ENCODE results near the gene RHOD.

The RHOD gene

DNA sequence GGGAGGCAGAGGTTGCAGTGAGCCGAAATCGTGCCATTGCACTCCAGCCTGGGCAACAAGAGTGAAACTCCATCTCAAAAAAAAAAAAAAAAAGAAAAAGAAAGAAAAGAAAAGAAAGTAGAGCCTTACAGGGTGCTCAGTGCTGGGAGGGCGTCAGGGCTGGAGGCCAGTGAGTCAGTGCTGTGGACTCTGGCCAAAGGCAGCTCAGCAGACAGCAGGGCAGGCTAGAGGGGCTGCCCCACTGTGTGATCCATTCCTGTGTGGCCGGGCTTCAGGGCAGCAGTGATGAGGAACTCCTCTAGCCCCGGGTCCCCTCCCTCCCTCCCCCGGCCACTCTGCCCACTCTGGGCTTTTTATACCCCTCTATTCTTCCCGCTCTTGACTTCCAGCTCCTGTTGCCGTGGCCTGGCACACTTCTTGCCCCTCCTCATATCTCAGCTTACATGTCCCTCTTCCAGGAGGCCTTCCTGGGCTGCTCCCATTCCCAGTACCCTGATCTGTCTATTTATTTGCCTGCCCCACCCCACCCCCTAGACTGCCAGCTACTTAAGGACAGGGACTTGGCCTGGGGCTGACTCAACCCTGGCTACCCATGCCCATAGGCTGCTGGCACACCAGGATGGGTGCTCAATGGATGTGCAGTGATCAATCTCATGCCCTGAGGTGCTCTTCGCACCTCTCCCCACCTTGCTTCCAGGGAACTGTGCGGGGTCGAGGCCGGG, 23.7 kb upstream of the RHOD start:
- no peak for DNase-seq (ENCODE audit: low read depth in 2 of 2)

DNA sequence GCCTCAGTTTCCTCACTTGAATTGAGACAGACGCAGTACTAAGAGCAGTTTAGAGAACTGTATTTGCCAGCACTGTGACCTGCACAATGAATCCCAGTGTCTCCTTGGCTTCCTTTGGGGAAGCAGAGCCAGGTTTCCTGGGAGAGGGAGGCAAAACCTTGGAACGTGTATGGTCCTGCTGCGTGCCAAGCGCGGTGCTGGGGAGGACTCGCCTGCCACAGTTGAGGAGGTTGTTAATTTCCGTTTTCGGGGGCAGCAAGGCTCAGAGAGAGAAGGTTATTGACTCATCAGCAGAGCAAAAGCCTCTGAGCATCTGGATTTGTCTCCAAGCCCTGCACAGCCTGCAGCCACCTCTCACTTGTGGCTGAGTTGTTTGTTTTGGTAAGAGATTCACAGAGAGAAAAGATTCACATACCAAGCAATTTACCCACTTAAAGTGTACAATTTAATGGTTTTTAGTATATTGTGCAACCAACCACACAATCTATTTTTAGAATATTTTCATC, 22.9 kb upstream of the RHOD start:
- DNase-seq (ENCODE audit: low read depth in 2 of 2), result no peak

DNA sequence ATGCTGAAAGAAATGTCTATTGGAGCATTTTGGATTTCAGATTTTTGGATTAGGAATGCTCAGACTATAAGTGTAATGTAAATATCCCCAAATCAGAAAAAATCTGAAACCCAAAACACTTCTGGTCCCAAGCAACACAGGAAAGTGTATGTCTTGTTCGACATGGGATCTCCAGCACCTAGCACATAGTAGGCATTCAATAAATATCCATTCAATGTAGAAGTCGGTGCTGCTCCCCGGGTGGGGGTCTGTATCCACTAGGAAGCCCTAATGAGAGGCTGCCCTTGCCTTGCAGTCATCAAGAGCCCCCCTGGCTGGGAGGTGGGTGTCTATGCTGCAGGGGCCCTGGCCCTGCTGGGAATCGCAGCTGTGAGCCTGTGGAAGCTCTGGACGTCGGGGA, 22.3 kb upstream of the RHOD start:
- DNase-seq (ENCODE audit: low read depth in 2 of 2), result no peak

DNA sequence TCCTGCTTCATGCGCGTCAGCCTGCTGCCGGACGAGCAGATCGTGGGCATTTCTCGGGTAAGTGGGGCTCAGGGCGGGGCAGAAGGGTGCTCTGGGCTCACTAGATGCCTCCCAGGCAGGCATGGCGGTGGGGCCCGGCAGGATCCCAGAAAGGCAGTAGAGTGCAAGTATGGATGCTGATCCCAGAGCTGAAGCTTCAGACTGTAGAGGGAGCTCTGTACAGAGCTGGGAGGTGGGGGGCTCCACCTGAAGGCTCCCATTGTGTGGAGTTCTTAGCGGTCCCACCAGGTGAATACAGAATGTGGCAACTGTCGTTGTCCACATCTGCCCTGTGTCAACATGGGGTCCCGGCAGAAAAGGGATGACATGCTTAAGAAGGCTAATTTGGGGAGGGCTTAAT, 16.5 kb upstream of the RHOD start:
- no peak for DNase-seq (ENCODE audit: low read depth in 2 of 2)

DNA sequence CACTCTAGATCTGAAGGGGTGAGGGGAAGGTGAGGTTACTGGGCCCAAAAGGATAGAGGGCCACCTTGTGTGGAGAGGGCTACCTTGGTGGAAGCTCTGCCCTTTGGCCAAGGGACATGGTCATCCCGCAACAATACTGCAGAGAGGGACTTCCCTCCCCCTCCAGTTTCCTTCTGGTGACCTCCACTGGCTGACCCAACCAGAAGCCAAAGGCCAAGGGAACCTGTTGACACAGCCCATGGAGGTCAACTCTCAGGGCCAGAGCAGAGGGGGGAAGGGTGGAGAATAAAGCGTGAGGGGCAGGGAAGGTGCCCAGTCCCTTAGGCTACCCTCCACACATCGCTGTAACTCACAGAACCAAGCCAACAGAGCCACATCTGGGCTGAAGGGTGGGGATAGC, 15.0 kb upstream of the RHOD start:
- DNase-seq (ENCODE audit: low read depth in 2 of 2), result no peak

DNA sequence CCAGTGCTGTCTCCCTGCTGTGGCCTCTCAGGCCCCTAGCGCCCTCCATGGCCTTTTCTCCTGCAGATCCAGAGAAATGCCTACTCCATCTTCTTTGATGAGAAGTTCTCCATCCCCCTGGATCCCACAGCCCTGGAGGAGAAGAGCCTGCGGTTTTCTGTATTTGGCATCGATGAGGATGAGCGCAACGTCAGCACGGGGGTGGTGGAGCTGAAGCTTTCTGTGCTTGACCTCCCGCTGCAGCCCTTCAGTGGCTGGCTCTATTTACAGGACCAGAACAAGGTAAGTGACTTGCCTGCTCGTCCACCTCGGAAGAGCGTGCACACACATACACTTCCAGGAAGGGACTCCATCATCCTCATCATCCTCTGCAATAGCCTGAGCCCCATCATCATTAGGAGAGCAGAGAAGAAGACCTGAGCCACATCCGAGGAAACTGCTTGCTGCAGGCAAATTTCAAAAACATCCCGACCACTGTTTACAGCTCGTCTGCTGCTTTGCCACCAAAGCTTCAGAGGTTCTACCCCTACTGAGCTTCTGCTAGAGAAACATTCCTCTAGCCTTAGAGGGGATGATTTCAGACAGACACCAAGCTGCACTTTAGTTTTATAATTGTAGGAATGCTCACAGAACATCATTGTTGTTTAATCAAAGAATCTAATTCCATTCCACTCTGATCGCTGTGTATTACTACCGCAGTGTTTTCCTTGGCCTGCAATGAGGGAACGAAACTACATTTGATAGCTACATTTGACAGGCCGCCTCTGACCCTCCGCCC, 12.9 kb upstream of the RHOD start:
- no peak for DNase-seq (ENCODE audit: low read depth in 2 of 2)

DNA sequence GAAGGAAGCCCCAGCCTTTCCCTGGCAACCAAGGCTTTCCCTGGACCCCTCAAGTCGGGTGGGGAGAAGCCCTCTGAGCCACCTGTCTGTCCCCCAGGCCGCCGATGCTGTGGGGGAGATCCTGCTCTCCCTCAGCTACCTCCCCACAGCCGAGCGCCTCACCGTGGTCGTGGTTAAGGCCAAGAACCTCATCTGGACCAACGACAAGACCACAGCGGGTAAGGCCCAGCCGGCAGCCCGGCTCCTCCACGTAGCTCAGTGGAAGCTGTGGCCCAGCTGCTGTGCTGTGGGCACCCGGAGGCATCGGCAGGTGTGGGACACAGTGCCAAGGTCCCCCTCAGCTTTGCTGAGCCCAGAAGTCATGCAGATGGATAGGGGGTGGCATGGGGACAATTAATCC, 12.2 kb upstream of the RHOD start:
- no peak for DNase-seq (ENCODE audit: low read depth in 2 of 2)

DNA sequence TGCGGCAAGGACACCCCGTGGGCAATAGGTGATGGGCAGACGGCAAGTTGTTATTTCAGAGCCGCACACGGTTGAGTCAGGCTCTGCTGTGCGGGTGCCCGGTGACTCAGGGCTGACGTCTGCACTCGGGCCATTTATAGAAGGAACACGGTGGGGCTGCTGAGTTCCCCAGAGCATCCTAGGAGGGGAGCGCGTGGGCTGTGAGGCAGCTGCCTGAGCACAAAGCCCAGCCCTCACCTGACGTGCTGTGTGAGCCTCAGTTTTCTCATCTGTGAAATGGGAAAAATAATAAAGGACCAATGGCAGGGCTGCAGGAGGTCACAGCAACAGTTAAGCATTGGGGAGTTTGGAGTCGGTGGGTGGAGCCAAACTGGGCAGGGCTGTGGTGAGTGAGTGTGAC, 11.3 kb upstream of the RHOD start:
- DNase-seq (ENCODE audit: low read depth in 2 of 2), result no peak

DNA sequence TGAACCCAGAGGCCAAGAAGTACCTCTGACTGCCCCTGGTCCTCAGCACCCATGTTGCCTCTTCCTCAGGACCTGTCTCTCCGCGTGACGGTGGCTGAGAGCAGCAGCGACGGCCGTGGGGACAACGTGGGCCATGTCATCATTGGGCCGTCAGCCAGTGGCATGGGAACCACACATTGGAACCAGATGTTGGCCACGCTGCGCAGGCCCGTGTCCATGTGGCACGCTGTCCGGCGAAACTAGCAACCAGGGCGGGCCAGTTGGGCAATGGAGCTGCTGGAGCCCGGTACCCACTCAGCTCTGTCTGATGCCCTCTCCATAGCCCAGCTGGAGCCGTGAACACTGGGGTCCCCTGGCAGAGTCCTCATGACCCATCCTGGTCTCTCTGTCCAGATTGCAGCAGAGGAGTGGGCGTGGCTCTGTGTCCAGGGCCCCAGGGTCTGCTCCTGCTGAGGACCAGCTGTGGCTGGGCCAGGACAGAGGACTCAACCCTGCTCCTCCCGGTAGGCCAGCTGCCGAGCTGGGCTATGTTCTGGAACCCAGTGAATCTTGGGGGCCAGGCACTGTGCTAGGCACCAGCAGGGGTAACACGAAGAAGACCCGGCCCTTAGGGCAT, 8.0 kb upstream of the RHOD start:
- DNase-seq (ENCODE audit: low read depth in 2 of 2), result no peak

DNA sequence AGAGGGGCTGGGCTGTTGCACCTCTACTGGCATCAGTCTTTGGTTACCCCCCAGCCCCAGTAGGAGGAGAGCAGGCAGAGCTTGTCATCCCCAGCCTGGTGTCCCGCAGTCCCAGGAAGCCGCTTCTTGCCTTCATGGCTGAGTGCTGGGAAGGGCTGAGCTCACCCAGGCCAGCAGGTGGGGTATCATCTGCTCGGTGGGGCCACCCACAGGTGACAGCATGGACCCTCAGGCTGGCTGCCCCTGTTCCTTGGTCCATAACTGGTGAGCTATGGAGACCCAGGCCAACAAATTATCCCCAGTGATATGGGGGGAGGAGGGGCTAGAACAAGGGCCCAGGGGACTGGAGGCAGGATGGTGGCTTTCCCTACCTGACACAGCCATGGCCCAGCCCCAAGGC, 6.5 kb upstream of the RHOD start:
- no peak for DNase-seq (ENCODE audit: low read depth in 2 of 2)

DNA sequence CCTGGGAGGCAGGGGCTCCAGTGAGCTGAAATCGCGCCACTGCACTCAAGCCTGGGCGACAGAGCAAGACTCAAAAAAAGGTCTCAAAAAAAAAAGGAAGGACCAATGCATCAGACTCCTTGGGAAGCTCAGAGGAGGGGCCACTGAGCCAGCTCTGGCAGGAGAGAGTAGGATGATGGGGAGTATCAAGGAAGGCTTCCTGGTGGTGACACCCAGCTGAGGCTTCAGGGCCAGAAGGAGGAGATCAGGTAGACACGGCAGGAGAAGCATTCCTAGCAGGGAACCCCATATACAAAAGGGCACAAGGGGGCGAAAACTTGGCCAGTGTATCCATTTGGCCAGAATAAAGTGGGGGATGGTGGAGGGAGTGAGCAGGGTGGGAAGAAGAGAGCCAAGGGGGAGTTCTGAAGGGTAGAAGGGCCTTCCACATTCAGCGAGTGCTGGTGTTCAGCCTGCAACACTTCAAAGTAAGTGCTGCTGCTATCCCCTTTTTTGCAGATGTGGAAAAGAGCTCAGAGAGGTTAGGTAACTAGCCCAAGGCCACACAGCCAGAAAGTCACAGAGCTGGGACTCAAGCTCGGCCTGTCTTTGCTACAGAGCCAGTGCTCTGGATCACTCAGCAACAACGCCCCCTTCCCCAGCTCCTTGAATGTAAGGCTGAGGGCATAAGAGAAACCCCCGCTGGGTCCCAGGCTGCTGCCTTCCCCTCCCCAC, 5.3 kb upstream of the RHOD start:
- no peak for DNase-seq (ENCODE audit: low read depth in 2 of 2)

DNA sequence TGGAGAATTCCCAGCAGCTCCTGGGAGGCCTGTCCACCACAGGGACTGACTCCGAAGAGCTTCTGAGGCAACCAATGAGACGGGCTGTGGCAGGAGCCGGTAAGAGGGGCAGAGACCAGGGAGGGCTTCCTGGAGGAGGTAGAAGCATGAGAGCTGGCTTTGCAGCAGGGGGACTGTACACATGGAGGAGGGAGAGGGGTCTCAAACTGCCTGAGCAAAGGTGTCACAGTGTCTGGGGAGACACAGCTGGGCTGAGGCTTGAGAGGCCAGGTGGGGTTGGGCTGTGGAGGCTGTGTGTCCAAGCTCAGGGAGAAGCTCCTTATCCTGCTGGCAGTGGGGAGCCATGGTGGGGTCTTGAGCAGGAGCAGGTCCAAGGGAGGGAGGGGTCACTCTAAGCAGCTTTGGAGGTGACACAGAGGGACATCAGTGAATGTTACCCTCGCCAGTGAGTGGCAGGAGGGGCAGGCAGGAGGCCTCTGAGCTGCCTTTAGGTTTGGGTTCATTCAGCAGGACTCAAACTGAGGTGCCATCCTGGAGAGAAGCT, 4.6 kb upstream of the RHOD start:
- no peak for DNase-seq (ENCODE audit: low read depth in 2 of 2)

DNA sequence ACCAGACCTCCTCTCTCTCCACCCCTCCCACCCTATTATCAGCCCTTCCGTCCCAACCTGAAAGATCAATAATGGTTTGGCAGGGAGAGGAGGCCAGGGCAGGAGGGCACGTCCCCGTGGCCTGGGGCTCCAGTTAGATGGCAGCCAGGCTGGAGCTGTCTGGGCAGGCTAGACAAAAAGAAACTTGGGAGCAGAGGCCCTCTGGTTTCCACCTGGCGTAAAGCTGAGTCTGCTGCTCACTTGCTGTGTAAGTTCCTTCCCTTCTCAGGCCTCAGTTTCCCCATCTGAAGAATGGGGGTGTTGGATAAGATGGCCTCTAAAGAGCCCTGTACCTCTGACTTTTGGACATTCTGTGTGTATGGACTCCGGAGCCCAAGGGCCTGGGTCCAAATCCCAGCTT, 3.8 kb upstream of the RHOD start:
- no peak for DNase-seq (ENCODE audit: low read depth in 2 of 2)

DNA sequence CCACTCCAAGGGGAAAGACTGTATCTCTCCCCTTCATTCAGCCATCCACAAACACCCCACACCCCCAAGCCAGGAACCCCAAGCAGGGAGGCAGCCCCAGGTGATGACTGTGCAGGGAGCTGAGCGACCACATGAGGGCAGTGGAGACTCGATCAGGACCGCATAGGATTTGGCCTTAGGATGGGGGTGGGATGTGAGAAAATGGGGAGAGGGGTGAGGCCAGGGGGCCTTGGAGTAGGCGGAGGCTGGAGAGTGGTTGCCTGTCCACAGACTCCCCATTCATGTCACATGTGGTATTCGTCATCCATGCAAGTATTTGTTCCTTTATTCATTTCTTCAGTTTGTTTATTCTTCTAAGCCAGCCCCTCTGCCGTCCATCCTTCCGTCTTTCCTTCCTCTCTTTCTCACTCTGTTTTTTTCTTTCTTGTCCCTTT, 2.7 kb upstream of the RHOD start:
- peak; percentile 16 to 37 for DNase-seq (ENCODE audit: low read depth in 2 of 2)

DNA sequence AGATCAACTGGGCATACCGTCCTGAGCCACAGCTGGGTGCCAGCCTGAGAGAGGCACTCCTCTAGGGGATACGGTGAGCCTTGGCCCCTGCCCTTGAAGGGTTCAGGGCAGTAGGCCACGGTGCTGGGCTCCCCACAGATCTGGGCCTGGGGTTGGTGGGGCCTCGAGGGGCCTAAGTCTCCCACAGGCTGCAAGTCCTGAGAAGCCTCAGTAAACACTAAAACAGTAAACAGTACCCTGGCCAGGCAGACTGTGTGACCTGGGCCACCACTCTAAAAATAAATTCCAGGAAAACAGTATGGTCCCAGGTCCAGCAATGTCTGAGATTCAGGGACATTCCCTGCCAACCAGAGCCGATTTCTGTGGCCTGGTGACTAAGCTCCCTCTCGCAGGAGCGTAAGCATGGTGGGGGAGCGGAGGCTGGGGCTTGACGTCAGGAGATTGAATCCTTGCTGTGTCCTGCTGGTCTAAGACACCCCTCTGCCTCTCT, 2.3 kb upstream of the RHOD start:
- no peak for DNase-seq (ENCODE audit: low read depth in 2 of 2)

DNA sequence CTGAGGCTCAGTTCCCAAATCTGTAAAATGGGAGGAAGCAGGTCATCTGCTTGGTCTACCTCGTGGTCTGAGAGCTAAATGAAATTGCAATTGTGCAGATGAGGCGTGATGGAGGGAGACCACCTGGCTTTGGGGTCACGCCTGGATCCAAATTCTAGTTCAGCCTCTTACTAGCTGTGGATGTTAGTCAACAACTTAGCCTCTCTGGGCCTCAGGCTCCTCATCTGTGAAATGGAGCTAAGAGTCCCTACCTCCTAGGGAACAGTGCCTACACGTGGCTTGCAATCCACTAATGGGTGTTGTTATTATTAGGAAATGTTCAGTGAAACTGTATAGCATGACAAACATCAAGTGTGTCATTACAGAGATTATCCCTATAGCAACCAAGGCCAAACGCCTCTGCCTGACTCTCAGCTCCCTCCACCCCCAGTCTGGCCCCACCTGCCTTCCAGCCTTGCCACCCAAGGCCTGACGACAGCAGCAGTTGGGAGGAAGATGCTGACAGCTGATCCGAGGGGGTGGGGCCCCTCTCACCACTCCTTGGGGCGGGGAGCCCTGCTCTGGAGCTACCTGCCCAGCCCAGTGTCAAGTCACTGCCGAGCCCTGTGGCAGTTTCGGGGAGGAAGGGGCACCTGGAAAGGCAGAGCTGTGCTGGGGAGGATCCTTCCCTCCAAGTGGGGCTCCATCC, 1.7 kb upstream of the RHOD start:
- DNase-seq (ENCODE audit: low read depth in 2 of 2), result peak in 1 of 2 donors; percentile 15

DNA sequence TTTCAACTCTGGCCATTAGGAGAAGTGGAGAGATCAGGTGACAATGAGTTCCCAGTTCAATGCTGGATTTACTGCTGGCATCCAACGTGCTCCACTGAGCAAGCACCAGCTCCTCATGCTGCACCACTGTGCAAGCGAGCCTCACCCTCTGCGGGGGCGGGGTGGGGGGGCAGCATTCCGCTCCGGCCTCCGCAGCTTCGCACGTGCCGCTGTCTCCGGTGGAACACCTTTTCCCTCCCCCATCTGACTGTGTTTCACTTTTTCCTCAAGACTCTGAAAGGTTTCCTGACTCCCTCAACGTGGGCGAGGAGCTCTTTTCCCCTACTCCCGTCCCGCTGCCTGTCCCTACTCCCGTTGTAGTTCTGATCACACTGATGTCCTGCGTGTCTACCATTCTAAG, 835 bp upstream of the RHOD start:
- no peak for DNase-seq (ENCODE audit: low read depth in 2 of 2)

DNA sequence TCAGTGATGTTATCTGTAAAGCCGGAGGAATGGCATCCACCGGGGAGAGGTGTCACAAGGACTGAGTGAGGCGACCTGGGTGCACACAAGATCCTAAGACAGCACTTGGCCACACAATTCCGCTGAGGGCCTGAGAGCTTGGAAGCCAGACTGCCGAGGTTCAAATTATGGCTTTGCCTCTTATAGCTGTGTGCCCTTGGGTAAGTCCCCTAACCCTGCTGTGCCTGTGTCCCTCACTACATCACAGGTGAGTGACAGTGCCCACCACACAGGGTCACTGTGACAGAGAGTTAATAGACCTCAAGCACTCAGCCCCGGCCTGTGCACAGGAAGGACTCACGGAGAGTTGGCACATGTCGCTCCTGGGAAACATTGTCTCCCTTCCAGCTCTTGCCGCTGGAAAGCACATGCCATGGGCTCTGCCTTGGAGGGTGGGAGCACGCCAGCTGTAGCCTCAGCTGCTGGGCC, 592 bp downstream of the RHOD start:
- no peak for DNase-seq (ENCODE audit: low read depth in 2 of 2)

DNA sequence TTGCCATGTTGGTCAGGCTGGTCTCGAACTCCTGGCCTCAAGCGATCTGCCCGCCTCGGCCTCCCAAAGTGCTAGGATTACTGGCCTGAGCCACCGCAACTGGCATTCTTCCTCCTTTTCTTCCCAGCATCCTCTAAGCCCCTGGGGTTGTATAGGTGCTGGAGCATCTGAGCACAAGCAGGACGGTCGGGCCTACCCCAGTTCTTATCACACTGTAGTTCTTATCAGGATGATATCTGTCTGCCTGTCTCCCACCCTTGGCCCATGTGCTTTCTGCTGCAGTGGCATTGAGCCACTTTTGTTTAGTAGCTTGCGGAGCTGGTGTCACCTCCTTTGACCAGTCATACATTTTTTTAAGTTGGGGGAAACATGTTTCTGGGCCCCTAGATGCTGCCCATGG, 1.9 kb downstream of the RHOD start:
- no peak for DNase-seq (ENCODE audit: low read depth in 2 of 2)

DNA sequence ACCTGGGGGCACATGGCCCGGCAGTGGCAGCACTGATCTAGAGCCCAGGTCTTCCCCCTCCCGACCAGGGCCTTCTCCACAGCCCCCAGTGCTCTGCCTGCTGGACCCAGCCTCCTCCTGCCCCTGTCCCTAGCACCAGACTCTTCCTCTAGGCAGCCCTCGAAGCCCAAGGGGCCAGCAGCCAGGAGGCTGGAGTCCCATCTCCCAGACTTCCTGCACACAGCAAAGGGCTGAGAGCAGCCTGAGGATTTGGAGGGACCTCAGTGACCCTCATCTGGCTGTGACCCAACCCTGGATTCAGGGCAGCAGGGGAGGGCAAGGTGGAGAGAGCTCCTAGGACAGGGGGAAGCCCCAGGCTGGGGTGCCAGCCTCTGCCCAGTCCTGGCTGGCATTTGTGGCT, 3.0 kb downstream of the RHOD start:
- DNase-seq (ENCODE audit: low read depth in 2 of 2), result no peak

DNA sequence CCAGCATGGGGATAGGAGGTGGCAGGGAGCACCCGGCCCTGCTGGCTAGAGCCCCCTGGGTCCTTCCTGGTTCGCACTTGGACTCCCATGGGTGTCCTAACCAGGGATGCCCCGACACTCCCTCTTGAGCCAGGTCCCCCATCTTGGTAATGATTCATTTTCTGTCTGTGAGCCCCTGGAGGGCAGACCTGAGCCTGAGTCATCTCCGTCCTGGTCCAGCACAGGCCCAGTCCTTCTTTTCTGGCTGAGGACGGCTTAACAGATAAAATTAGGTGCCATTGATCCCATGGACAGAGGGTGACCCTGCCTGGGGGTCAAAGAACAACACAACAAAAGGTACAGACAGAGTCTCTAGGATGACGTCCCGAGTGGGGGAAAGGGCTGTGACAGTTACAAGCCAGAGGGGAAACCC, 3.5 kb downstream of the RHOD start:
- no peak for DNase-seq (ENCODE audit: low read depth in 2 of 2)
